Nephron progenitor cell (in vitro differentiated cells): ENCODE results near the gene CIART.

Experiments
- DNase-seq: peaks from one replicate; pipeline ENCODE4 v3.0.0; 2021
- H3K27ac Mint-ChIP-seq: 2 replicates; pipeline ENCODE4 v1.8.0; 2021; ENCODE audit warnings: mild to moderate bottlenecking, moderate library complexity, mixed read lengths
- H3K27me3 Mint-ChIP-seq: 2 replicates; pipeline ENCODE4 v1.8.0; 2021; ENCODE audit warnings: mild to moderate bottlenecking, low read depth, mixed read lengths; ENCODE audit not compliant: poor library complexity
- H3K36me3 Mint-ChIP-seq: 2 replicates; pipeline ENCODE4 v1.8.0; 2021; ENCODE audit warnings: low read depth, mixed read lengths
- H3K4me1 Mint-ChIP-seq: 2 replicates; pipeline ENCODE4 v1.8.0; 2021; ENCODE audit warnings: mixed read lengths
- H3K4me3 Mint-ChIP-seq: 2 replicates; pipeline ENCODE4 v1.8.0; 2021; ENCODE audit warnings: mild to moderate bottlenecking, moderate library complexity, mixed read lengths
- H3K9me3 Mint-ChIP-seq: 2 replicates; pipeline ENCODE4 v1.8.0; 2021; ENCODE audit warnings: mild to moderate bottlenecking, moderate library complexity, mixed read lengths
- CTCF ChIP-seq: fragments of 200-600 bp; sonication (generic); IDR thresholded peaks from 2 replicates; pipeline ENCODE4 v1.5.0; 2021; ENCODE audit warnings: antibody characterized with exemption

The CIART gene

GRCh38 chr1:150259758-150260669, 22.3 kb upstream of the CIART start:
- H3K27ac Mint-ChIP-seq = peak overlapping the region; percentile 60
- H3K4me1 Mint-ChIP-seq = peaks cover 68% of the 10 kb centered on the region
- peak; percentile 66 for DNase-seq
- peaks cover 22% of the 10 kb centered on the region for H3K36me3 Mint-ChIP-seq
- H3K27me3 Mint-ChIP-seq = no peaks in the 10 kb centered on the region
- peak overlapping the region; percentile 94 for H3K4me3 Mint-ChIP-seq
- no peak for TF ChIP-seq CTCF
- no peaks in the 10 kb centered on the region for H3K9me3 Mint-ChIP-seq

- Mint-ChIP-seq H3K27ac (no peak overlapping the region), H3K4me3 (no peak overlapping the region), H3K27me3 (no peaks in the 10 kb centered on the region), H3K9me3 (no peaks in the 10 kb centered on the region), H3K4me1 (peaks cover 55% of the 10 kb centered on the region), H3K36me3 (peaks cover 31% of the 10 kb centered on the region)
- TF ChIP-seq CTCF = no peak
- DNase-seq = no peak
These were observed 21.0 kb upstream of the CIART start for GRCh38 chr1:150261367-150261766.

- DNase-seq = no peak
- peak overlapping the region; percentile 79 for H3K27ac Mint-ChIP-seq
- H3K4me3 Mint-ChIP-seq = no peak overlapping the region
- peaks cover 35% of the 10 kb centered on the region for H3K36me3 Mint-ChIP-seq
- no peak for TF ChIP-seq CTCF
- peaks cover 5% of the 10 kb centered on the region for H3K27me3 Mint-ChIP-seq
- H3K9me3 Mint-ChIP-seq = no peaks in the 10 kb centered on the region
- H3K4me1 Mint-ChIP-seq = peaks cover 53% of the 10 kb centered on the region
These were observed 19.7 kb upstream of the CIART start for GRCh38 chr1:150262388-150263320.

- Mint-ChIP-seq H3K4me1 (peaks cover 55% of the 10 kb centered on the region), H3K27ac (no peak overlapping the region), H3K4me3 (no peak overlapping the region), H3K36me3 (peaks cover 35% of the 10 kb centered on the region), H3K9me3 (no peaks in the 10 kb centered on the region), H3K27me3 (peaks cover 5% of the 10 kb centered on the region)
- DNase-seq = no peak
- no peak for TF ChIP-seq CTCF
These were observed 18.8 kb upstream of the CIART start for GRCh38 chr1:150263549-150263948.

- TF ChIP-seq CTCF = no peak
- DNase-seq = no peak
- H3K27me3 Mint-ChIP-seq = peaks cover 7% of the 10 kb centered on the region
- no peaks in the 10 kb centered on the region for H3K9me3 Mint-ChIP-seq
- peak overlapping the region; percentile 97 for H3K4me3 Mint-ChIP-seq
- peaks cover 51% of the 10 kb centered on the region for H3K4me1 Mint-ChIP-seq
- H3K27ac Mint-ChIP-seq = peak overlapping the region; percentile 81
- H3K36me3 Mint-ChIP-seq = peaks cover 27% of the 10 kb centered on the region
These were observed 14.5 kb upstream of the CIART start for GRCh38 chr1:150267896-150268295.
